T1000 (cell line): ENCODE results near the gene AURKAIP1.
A peak's percentile ranks its signal among the peaks of the same experiment; 100 is the strongest.

Experiments
- DNase-seq: peaks from one replicate; lab custom pipeline; 2025; ENCODE audit warnings: mixed read lengths; lab: John Stamatoyannopoulos, UW

Gene AURKAIP1

GRCh38 chr1:1361233-1361981 lies 13.6 kb downstream of the AURKAIP1 start:
- no peak for DNase-seq

- peak; percentile 80 for DNase-seq
Measured at GRCh38 chr1:1360506-1361169, 14.4 kb downstream of the AURKAIP1 start.

DNA sequence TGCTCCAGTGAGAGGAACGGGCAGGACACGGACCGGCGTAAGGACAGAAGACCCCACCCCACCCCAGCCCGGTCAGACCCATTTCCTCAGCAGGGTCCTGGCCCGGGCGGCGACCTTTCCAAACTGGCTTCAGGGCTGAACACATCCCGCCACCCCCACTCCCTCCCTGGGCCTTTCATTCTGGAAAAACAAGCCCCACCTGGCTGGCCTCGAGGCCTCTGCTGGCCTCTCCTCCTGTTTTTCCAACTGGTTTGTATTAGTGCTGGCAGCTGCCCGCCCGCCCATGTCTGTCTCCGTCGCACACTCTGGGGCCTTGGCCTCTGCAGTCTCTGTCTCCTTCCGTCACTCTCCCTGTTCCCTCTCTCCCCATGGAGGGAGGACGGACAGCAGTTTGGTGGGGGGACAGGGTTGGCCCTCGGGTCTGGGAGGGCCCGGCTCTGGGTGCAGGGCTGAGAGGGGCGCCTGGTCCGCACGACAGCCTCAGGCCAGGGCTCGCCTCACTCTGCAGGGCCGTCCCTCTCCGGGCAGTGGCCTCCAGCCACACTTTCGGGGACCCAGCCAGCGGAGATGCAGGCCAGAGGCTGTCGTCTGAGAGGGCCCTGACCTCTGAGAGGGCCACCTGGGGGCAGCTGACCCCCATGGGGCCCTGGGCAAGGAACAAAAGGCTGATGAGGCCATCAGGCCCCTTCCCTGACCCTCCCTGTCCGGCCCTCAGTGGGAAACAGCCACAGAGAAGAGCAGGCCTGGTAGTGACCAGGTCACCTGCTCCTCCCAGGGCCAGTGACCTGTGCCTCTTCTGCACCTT lies 15.1 kb downstream of the AURKAIP1 start:
- DNase-seq, result no peak

GRCh38 chr1:1359308-1359663 lies 15.7 kb downstream of the AURKAIP1 start:
- DNase-seq, result no peak

DNA sequence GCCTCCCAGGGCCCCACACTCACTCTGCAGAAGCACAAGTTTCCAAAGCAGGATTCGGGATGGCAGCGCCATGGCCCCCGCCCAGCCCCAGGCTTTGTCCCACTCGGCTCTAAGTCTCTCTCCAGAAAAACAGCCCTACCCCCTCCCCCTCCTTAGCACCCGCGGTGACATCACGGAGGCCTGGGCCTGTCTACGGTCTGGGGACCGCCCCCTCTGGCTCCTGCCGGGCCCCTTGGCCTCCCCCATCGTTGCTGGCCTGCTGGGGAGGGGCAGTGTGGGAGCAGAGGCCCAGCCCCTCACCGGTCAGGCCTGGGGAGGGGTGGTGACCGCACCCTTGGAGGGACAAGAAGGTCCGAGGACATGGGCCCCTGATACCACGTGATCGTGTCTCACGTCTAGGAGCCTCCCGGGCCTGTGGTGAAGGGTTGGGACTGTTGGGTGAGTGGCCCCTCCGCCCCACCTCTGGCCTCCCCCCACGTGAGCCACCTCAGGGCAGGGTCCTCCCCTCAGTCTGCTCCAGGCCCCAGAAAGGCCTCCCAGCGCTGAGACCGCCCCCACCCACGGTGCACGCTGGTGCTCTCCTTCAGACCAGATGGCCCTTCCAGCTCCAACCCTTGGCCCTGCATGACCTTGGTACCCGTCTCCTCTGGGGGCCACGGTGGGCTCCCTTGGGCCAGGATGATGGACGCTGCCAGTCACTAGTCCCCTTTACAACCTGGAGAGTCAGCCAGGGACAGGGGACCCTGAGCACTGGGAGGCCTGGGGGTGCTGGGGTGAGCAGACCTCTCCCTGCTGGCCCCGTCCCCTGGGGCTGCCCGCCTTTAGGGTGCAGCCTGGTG lies 16.4 kb downstream of the AURKAIP1 start, which contains the start of gene MXRA8:
TSS of gene MXRA8 (minus strand) at position 123 of the 839 bp plus-strand sequence. CDS start at position 72, 51 bp downstream.
- no peak for DNase-seq

- DNase-seq, result no peak
Measured at GRCh38 chr1:1357871-1358432, 17.1 kb downstream of the AURKAIP1 start.

- no peak for DNase-seq
Measured at GRCh38 chr1:1356796-1357401, 18.1 kb downstream of the AURKAIP1 start.

- DNase-seq, result no peak
Measured at GRCh38 chr1:1356166-1356795, 18.7 kb downstream of the AURKAIP1 start.

DNA sequence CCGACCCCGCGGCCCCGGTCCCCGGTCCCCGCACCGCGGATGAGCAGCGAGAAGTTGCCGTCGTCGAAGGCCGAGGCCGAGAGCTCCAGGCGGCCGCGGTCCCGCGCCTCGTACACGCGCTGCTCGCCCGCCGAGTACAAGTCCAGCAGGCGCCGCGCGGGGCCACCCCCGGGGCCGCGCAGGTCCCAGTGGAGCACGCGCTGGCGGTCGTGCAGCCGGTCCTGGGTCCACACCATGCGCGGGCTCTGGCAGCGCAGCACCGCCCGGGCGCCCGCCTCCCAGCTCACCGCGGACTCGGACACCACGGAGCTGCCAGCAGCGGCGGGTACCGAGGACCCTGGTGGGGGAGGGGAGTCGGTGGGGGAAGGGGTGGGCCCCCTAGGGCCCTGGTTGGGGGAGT lies 19.6 kb downstream of the AURKAIP1 start:
- DNase-seq, result no peak

DNA sequence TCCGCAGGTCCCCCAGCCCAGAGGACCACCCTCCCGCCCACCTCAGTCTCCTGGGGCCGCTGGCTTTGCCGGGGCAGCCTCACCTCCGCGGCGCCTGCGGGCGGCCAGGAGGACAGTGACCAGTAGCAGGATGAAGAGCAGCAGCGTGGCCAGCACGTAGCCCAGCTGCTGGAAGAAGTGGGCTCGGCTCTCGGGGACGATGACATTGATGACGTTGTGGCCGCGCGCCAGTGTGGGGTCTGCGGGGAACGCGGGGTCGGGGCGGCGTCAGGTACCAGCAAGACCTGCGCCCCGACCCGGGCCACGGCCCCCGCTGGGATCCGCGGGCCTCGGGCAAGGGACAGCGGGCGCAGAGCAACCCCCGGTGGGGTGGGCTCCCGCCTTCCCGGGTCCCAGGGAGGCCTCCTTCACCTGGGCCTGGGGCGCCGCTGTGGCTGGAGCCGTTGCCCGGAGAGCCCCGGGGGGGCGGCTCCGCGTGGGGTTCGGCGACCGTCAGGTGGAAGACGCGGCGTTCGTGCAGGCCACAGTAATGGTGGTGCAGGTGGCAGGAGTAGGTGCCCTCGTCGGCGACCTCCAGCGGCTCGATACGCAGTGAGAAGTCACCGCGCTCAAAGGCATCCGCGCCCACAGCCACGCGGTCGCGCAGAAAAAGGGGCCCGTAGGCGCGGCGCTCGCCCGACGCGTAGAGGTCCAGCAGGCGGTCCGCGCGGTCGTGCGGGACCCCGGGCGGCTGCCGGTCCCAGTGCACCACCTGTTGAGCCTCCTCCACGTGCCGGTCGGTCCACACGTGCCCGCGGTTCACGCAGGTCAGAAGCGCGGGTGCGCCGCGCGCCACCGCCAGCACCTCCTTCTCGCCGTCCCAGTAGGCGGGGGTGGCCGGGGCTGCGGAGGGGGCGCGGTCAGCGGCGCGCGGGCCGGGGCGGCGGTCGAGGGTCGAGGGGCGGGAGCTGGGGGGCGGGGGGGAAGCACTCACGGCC lies 20.4 kb downstream of the AURKAIP1 start:
- no peak for DNase-seq

GRCh38 chr1:1353389-1354151 lies 21.4 kb downstream of the AURKAIP1 start:
- DNase-seq, result no peak

DNA sequence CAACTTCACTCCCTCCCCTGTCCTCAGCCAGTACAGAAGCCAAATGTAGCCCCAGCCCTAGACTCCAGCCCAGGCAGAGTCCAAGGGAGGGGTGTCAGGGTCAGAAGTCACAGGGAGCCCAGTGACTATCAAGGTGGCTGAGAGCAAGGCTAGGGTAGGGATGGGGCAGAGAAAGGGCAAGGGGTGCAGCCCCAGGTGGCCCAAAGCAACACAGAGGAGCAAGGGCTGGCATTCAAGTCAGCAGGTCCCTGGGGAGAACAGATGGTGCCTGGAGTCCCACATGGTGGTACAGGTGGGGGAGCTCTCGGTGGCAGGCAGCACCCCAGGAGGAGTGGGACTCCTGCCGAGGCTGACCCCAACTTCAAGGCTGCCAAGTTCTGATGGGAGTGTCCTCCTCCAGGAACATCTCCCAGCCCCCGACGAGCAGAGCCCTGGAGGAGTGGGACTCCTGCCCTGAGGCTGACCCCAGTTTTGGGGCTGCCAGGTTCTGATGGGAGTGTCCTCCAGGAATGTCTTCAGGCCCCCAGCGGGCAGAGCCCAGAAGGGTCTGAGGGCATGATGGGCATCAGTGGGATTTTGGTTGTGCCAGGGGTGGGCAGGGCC lies 22.1 kb downstream of the AURKAIP1 start:
- DNase-seq, result no peak

DNA sequence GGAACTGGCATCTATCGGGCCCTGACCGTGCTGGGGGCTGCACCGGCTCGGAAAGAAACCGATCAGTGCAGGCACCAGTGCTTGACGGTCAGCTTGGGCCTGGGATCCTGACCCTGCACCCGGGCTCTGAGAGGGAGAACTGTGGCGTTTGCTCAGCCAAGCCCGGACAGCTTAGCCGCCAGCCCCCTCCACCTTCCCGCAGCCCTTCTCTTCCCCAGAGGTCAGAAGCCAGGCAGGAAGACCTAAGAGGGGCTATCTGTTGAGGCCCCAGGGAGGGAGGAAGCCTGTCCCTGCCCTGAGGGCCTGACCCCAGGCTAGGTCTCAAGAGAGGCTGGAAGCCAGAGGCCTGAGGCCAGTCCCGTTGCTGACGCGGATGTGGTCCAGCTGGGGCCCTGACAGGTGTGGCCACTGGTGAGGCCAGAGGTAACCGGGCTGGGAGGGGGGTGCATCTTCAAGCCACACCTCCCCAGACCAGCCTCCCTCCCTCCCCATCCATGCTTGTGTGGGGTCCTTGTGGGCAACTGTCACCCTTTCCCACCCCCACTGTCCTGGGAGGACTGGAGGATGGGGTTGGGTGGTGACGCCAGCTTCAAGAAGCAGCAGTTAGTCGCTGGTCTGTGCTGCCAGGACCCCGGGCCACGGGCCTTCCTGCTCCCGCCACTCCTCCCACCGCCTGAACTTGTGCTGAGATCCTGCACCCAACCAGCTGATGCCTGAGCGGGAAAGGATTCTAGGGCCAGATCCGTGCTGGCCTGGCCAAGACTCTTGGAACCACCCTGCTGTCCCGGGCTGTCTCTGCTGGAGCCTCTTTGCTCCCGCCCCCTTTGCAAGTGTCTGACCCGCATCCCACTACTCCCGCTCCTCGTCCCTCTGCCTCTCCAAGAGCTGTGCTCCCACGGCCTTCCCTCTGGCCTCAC lies 23.2 kb downstream of the AURKAIP1 start:
- no peak for DNase-seq

DNA sequence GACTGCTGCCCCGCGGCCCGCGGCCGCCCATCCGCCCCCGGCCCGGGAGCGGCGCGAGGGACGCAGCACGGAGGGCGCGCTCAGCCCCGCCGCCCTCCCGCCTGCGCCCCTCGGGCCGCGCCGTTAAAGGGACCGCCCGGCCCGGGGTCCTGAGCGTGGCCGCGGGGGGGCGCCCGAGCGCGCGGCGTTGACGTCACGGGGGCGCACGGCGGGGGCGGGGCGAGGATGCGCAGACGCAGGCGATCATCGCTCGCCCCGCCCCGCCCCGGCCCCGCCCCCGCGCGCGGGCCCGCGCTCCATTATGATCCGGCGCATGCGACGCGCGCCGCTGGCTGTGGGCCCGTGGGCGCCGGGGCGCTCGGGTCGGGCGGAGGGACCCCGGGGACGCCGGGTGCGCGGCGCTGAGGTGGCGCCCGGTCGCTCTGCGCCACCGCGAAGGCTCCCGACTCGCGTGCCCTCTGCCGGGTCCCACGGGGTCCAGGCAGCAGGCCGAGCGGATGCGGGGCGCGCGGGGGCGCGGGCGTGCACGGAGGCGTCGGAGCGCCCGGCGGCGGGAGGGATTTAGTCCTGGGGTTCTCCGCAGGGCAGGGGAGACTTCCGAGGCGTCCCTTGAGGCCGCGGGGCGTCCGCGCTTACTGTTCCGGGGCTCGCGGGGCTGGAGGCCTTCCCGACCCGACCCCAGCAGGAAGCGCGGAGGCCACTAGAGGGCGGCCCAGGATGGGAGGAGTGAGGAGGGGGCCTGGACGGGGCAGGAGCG lies 25.6 kb downstream of the AURKAIP1 start, which contains the start of gene DVL1:
TSS of gene DVL1 (minus strand) at position 163 of the 757 bp plus-strand sequence. CDS start 353 bp downstream, outside the sequence.
- peak; percentile 46 for DNase-seq

- no peak for DNase-seq
Measured at GRCh38 chr1:1348420-1349255, 26.4 kb downstream of the AURKAIP1 start.
